Epithelial cell of prostate (primary cell): ENCODE results near the gene LRP3.

Experiments used
- DNase-seq: peaks from one replicate; pipeline ENCODE4 v3.0.0-alpha.2; 2011; ENCODE audit warnings: low read depth, low spot score
- H3K27ac ChIP-seq: fragments of 450-650 bp; 2 replicates; pipeline ENCODE4 v1.5.1; 2017; ENCODE audit warnings: mild to moderate bottlenecking

Gene LRP3

GRCh38 chr19:33232656-33233055 is 38.5 kb downstream of the LRP3 start:
- no peak overlapping the region for H3K27ac ChIP-seq
- no peak for DNase-seq

- no peak for DNase-seq
- H3K27ac ChIP-seq: no peak overlapping the region
Measured at GRCh38 chr19:33233056-33233873, 39.1 kb downstream of the LRP3 start.

DNA sequence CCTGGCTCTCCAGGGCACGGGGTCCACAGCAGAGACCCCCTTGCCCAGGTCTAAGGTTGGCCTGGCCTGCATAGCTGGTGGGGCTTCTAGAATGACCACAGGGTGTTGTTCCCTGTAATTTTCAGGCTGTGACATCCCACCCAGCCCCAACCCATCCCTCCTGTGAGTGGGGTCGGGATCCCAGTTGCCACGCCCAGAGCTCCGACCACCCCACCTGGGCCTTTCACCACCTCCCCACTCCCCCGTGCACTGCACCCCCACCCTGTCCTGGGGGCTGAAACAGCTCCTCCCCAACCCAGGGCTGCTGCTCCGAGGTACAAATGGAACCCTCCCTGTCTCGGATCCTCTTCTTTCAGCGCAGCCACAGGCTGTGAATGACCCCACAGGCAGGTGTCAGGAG is 40.0 kb downstream of the LRP3 start:
- no peak for DNase-seq
- no peak overlapping the region for H3K27ac ChIP-seq

DNA sequence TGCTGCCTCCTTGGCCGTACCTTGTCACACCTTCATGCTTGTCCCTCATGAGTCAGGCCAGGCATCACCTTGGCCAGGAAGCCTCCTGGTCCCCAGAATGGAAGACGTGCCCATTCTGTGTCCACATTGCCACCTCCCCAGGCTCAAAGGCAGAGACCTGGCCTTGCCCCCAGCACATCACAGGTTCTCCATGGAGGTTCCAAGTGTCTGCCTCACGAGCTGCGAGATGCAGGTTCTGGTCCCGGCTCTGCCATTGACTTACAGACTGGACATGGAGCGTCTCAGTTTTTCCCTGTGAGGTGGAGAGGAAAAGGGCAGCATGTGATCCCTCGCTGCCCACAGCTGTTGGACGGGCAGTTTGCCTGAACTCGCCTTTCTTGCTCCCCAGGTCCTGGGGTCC is 40.6 kb downstream of the LRP3 start:
- H3K27ac ChIP-seq: no peak overlapping the region
- DNase-seq: no peak

DNA sequence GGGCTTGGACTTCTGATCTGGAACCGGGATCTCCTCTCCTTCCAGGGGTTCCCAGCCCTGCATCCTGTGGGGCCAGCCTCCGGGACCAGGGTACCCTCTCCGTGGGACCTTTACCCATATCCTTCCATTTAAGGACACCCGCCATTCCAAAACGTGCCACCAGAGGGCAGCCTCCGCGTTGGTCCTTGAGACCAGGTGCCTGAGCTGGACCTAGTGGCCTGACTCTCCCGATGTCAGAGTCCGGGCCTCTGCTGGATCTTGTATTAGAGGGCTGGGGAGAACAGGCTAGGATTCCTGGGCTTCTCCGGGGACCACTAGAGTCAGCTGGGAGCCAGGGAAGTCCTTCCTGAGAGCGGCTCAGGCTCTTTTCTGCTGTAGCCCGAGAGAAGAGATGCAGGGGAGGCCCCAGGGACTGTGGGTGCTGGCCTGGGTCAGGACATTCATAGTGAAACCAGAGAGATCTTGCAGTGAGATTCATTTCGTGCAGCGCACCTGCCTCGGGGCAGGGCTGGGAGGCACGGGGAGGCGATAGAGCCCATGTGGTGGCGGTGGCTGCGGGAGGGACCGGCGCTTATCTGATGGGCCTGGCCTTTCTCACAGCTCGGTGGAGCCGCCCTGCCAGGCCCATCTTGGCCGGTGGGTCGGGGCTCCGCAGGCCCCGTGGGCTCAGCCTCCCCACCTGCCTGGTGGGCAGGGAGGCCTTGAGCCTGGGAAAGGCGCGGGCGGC is 41.3 kb downstream of the LRP3 start:
- DNase-seq: no peak
- no peak overlapping the region for H3K27ac ChIP-seq

- DNase-seq: no peak
Measured at GRCh38 chr19:33235996-33236350, 41.8 kb downstream of the LRP3 start.

GRCh38 chr19:33236696-33237390 is 42.7 kb downstream of the LRP3 start:
- no peak overlapping the region for H3K27ac ChIP-seq
- DNase-seq: no peak

More at GRCh38 chr19:33235996-33236350, 41.8 kb downstream of the LRP3 start:
- no peak overlapping the region for H3K27ac ChIP-seq

GRCh38 chr19:33238481-33239149 is 44.5 kb downstream of the LRP3 start:
- no peak for DNase-seq

DNA sequence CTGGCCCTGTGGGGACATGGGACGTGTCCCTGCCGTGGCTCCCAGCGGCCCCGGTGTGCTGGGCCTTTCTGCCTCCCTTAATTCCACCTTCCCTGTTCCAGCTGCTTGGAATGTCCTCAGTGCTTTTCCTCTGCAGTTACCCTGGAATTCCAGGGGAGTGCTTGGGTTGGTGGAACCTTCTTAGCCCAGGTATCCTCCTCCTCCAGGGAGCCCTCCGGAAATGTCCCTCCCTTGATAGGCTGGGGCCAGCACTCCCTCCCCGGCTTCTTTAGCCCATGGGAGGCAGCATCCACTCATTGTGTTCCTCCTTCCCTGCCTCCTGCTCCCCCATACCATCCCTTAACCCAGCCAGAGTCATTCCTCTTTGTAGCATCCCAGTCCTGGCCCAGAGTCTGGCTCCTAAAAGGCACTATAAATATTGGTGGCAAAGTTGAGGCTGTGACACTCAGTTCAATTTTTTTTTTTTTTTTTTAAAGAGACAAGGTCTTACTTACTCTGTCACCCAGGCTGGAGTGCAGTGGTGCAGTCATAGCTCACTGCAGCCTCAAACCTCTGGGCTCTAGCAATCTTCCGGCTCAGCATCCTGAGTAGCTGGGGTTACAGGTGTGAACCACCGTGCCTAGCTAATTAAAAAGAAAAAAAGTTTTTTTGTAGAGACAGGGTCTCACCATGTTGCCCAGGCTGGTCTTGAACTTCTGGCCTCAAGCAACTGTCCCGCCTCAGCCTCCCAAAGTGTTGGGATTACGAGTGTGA is 45.3 kb downstream of the LRP3 start:
- no peak for DNase-seq
- H3K27ac ChIP-seq: no peak overlapping the region

More at GRCh38 chr19:33238481-33239149, 44.5 kb downstream of the LRP3 start:
- H3K27ac ChIP-seq: no peak overlapping the region

DNA sequence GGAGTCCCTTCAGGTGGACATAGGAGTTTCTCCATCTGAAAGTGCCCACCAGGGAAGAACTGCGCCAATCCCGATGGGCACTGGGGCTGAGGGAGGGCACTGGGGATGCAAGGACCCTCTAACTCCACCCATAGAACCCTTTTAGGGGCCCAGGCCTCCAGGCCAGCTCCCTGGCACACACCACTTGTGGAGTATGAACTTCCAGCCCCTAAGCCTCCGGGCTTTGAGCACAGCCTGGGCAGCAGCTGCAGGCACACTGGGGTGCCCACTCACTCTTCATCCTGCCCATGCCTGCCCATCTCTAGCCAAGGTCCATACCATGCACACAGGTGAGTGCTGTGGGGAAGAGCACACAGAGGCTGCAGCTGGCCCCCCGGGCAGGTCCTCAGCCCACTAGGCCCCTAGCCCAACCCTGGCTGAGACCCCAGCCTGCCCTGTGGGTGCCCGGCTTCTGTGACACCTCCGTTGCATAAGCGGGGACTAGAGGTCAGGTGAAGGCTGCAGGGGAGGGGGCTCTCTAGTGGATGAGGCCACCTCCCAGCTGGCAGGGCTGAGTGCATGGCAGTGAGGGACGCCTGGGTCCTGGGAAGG is 46.1 kb downstream of the LRP3 start:
- no peak for DNase-seq
- H3K27ac ChIP-seq: no peak overlapping the region

GRCh38 chr19:33241091-33241529 is 47.0 kb downstream of the LRP3 start:
- no peak overlapping the region for H3K27ac ChIP-seq
- DNase-seq: no peak

- no peak overlapping the region for H3K27ac ChIP-seq
Measured at GRCh38 chr19:33241530-33242101, 47.5 kb downstream of the LRP3 start.

GRCh38 chr19:33242131-33242530 is 48.0 kb downstream of the LRP3 start:
- no peak overlapping the region for H3K27ac ChIP-seq
- DNase-seq: no peak

More at GRCh38 chr19:33241530-33242101, 47.5 kb downstream of the LRP3 start:
- DNase-seq: no peak

DNA sequence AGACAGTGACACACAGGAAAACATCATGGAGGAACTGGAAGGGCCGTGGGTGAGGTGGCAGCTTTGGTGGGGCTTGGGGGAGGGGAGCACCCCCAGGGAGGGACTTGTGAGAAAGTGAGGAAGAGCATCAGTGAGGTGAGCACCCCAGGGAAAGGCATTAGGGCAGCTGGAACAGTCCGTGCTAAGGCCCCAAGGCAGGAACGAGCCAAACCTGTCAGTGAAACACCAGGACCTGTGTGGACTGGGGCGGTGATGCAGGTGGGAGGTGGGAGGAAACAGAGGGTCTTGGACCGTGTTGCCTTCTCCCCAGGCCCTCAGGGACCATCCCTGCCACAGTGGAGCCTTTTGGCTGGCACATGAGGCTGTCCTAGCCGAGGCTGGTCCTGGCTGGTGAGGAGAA is 48.8 kb downstream of the LRP3 start:
- no peak overlapping the region for H3K27ac ChIP-seq
- DNase-seq: no peak

- no peak for DNase-seq
- no peak overlapping the region for H3K27ac ChIP-seq
Measured at GRCh38 chr19:33245948-33246708, 52.0 kb downstream of the LRP3 start.

GRCh38 chr19:33246709-33247440 is 52.7 kb downstream of the LRP3 start:
- H3K27ac ChIP-seq: no peak overlapping the region
- DNase-seq: no peak

DNA sequence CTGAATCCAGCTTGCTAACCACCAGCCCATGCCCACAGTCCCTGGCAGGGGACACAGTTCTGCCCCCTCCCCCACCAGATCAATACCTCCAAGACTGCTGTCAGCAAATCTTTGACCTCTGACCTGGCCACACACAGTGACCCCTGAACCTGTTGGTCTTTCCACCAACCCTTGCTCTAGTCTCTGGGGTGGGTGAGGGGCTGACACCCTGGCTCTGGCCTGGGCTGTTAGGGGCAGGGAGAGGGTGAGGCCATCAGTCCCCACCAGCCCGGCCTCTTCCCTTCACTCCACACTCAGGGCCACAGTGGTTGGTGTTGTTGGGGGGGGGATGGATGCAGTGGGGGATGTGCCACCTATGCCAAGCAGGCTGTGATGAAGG is 53.3 kb downstream of the LRP3 start:
- H3K27ac ChIP-seq: no peak overlapping the region
- no peak for DNase-seq

GRCh38 chr19:33248104-33248503 is 54.0 kb downstream of the LRP3 start:
- DNase-seq: no peak
- H3K27ac ChIP-seq: no peak overlapping the region
